Measurements from ENCODE around the gene FOXF1. TPM values are rescaled to one million over a fixed set of nuclear protein-coding genes. Genes with fewer than 3 reads are reported as not detected.

FOXF1 gene
- total RNA-seq, 2 experiments from 2014 or later: not detected

DNA sequence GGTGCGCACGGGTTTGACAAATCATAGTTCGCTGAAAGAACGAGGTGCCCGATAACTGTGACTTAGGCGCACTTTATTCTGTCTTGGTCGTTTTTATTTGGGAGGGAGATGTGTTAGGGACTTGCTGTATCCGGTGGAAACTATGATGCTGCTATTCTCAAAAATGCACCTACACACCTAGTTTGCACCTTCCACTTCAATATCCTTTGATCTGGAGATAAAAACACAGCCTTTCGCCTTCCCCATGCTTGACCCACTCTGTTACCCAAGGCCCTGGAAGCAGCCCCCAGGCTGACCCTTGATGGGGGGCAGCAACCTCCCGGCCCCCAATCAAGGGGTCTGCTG is 15.0 kb upstream of the FOXF1 start:
- no peaks in the 10 kb centered on the region for H3K4me1 Mint-ChIP-seq (ENCODE audit: low read depth)
- no peak for DNase-seq
- POLR2A ChIA-PET: no interaction called here
- no peak overlapping the region for H3K4me3 Mint-ChIP-seq
- H3K27me3 ChIP-seq (ENCODE audit: control insufficient read depth in 1 of 2, insufficient read depth in 2 of 2, low read length in 2 of 2): peaks cover 51 to 87% of the 10 kb centered on the region in 2 experiments
- ATAC-seq (ENCODE audit: poor library complexity): no peak
- H3K27me3 Mint-ChIP-seq: peaks cover 82% of the 10 kb centered on the region
- intact Hi-C loops (cut with DNase I, micrococcal nuclease): no loop called here
- H3K36me3 Mint-ChIP-seq (ENCODE audit: low read depth): no peaks in the 10 kb centered on the region
- H3K36me3 ChIP-seq (ENCODE audit: insufficient read depth, low read length): no peaks in the 10 kb centered on the region
- H3K27ac ChIP-seq (ENCODE audit: low read depth in 1 of 2, low read length in 2 of 2): no peak overlapping the region
- no peak overlapping the region for H3K4me3 ChIP-seq (ENCODE audit: low read length)
- TF ChIP-seq, protein P1, sequence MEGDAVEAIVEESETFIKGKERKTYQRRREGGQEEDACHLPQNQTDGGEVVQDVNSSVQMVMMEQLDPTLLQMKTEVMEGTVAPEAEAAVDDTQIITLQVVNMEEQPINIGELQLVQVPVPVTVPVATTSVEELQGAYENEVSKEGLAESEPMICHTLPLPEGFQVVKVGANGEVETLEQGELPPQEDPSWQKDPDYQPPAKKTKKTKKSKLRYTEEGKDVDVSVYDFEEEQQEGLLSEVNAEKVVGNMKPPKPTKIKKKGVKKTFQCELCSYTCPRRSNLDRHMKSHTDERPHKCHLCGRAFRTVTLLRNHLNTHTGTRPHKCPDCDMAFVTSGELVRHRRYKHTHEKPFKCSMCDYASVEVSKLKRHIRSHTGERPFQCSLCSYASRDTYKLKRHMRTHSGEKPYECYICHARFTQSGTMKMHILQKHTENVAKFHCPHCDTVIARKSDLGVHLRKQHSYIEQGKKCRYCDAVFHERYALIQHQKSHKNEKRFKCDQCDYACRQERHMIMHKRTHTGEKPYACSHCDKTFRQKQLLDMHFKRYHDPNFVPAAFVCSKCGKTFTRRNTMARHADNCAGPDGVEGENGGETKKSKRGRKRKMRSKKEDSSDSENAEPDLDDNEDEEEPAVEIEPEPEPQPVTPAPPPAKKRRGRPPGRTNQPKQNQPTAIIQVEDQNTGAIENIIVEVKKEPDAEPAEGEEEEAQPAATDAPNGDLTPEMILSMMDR (IDR thresholded peaks at IDR 0.05): no peak
- H3K27ac Mint-ChIP-seq: no peak overlapping the region
- H3K4me1 ChIP-seq (ENCODE audit: insufficient read depth, low read length): no peaks in the 10 kb centered on the region
- H3K9me3 Mint-ChIP-seq: no peaks in the 10 kb centered on the region
- CTCF ChIA-PET: no interaction called here
- H3K9me3 ChIP-seq (ENCODE audit: control insufficient read depth in 1 of 2, insufficient read depth in 1 of 2, low read length in 2 of 2): peaks cover 0 to 15% of the 10 kb centered on the region in 2 experiments

DNA sequence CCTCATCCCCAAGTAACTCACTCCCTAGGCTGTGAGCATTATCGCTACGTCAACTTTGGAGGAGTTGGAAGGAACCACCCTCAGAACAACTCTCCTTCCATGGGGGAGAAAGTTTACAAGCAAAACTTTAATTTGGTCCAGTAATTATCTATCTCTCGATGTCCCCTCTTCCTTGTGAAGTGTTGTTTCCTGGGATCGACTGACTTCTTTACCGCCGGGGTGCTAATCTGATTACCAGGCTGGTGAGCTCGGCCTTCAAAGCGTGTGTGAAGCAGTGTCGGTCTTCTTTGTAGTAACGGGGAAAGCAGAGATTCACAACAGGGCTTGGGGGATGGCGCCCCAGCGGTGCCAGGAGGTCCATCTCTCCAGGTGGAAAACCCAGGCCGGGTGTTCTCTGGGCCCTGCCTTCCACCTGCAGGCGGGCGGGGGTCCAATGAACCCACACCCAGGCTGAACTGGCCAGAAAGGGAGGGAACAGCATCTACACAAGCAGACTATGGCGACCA is 14.5 kb upstream of the FOXF1 start:
- H3K4me3 ChIP-seq (ENCODE audit: low read length): no peak overlapping the region
- Mint-ChIP-seq H3K27me3 (peaks cover 83% of the 10 kb centered on the region), H3K4me3 (no peak overlapping the region), H3K27ac (no peak overlapping the region), H3K4me1 (ENCODE audit: low read depth) (no peaks in the 10 kb centered on the region), H3K9me3 (no peaks in the 10 kb centered on the region), H3K36me3 (ENCODE audit: low read depth) (no peaks in the 10 kb centered on the region)
- ATAC-seq (ENCODE audit: poor library complexity) (no peak), DNase-seq (no peak)
- ChIA-PET CTCF (no interaction called here), POLR2A (no interaction called here)
- H3K9me3 ChIP-seq (ENCODE audit: control insufficient read depth in 1 of 2, insufficient read depth in 1 of 2, low read length in 2 of 2): peaks cover 0 to 15% of the 10 kb centered on the region in 2 experiments
- intact Hi-C loops (cut with DNase I, micrococcal nuclease): no loop called here
- TF ChIP-seq, protein P1 (IDR thresholded peaks at IDR 0.05): no peak
- H3K27me3 ChIP-seq (ENCODE audit: control insufficient read depth in 1 of 2, insufficient read depth in 2 of 2, low read length in 2 of 2): peaks cover 56 to 87% of the 10 kb centered on the region in 2 experiments
- no peaks in the 10 kb centered on the region for H3K36me3 ChIP-seq (ENCODE audit: insufficient read depth, low read length)
- no peaks in the 10 kb centered on the region for H3K4me1 ChIP-seq (ENCODE audit: insufficient read depth, low read length)
- no peak overlapping the region for H3K27ac ChIP-seq (ENCODE audit: low read depth in 1 of 2, low read length in 2 of 2)

DNA sequence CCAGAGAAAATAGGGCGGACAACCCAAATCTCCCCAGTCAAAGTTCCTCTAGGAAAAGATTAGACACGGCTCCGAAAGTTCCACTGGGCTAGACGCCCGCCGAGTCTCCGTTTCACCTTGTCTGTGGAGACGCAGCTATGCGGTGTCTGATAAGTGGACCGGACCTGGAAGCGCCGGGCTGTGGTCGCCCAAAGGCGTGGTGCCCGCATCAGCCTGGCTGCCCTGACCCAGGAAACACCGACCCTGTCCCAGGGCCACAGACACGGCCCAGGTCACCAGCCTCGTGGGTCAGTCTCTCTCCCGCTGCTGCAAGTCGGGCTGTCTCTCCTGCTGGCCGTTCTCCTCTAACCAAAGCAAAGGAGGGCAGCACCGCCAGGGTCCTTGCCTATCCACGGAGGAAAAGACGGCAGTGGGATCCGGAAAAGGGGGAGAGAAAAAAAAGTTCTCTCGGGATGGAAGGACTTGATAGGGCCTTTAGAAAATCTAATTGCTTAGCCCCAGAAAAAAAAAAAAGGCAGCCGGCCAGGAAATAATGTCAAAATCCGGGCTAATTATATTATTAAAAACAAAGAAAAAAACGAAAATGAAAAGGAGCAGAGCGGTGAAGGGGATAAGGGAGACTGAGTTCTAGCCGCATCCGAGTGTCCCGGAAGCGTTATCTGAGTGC is 13.9 kb upstream of the FOXF1 start:
- Mint-ChIP-seq H3K9me3 (no peaks in the 10 kb centered on the region), H3K4me3 (no peak overlapping the region), H3K36me3 (ENCODE audit: low read depth) (no peaks in the 10 kb centered on the region), H3K27me3 (peaks cover 83% of the 10 kb centered on the region), H3K27ac (no peak overlapping the region), H3K4me1 (ENCODE audit: low read depth) (no peaks in the 10 kb centered on the region)
- CTCF ChIA-PET: no interaction called here
- DNase-seq (no peak), ATAC-seq (ENCODE audit: poor library complexity) (no peak)
- TF ChIP-seq, protein P1 (IDR thresholded peaks at IDR 0.05): no peak
- H3K27ac ChIP-seq (ENCODE audit: low read depth in 1 of 2, low read length in 2 of 2): no peak overlapping the region
- no peaks in the 10 kb centered on the region for H3K4me1 ChIP-seq (ENCODE audit: insufficient read depth, low read length)
- POLR2A ChIA-PET: no interaction called here
- peaks cover 60 to 88% of the 10 kb centered on the region in 2 experiments for H3K27me3 ChIP-seq (ENCODE audit: control insufficient read depth in 1 of 2, insufficient read depth in 2 of 2, low read length in 2 of 2)
- no peak overlapping the region for H3K4me3 ChIP-seq (ENCODE audit: low read length)
- intact Hi-C loops (cut with DNase I, micrococcal nuclease): no loop called here
- no peaks in the 10 kb centered on the region for H3K36me3 ChIP-seq (ENCODE audit: insufficient read depth, low read length)
- H3K9me3 ChIP-seq (ENCODE audit: control insufficient read depth in 1 of 2, insufficient read depth in 1 of 2, low read length in 2 of 2): peaks cover 0 to 15% of the 10 kb centered on the region in 2 experiments

Data from CD4-positive, alpha-beta T cell (primary cell).